ENCODE results near the gene MLST8.

The MLST8 gene

DNA sequence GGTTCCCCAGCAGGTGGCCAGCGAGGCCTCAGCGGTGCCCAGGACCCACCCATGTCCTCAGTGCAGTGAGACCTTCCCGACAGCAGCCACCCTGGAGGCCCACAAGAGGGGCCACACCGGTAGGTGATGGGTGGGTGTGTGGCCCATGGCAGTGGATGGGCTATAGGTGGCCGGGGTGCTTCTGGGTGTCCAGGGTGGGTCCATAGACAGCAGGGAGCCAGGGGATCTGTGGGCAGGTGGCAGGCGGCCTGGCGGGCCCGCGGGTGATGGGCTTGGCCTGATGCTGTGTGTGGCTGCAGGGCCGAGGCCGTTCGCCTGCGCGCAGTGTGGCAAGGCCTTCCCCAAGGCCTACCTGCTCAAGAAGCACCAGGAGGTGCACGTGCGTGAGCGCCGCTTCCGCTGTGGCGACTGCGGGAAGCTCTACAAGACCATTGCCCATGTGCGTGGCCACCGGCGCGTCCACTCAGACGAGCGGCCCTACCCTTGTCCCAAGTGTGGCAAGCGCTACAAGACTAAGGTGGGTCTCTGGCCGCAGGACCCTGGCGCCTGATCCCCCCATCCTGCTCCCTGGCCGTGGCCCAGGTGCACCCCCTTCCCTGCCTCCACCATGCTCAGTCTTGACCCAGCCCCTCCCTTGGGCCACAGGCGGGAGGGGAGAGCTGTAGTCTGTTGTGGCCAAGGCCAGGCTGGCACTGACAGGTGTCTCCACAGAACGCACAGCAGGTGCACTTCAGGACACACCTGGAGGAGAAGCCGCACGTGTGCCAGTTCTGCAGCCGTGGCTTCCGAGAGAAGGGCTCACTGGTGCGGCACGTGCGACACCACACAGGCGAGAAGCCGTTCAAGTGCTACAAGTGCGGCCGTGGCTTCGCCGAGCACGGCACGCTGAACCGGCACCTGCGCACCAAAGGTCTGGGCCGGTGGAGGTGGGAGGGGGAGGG, 28.9 kb downstream of the MLST8 start (continued):
- TF ChIP-seq, protein P1, sequence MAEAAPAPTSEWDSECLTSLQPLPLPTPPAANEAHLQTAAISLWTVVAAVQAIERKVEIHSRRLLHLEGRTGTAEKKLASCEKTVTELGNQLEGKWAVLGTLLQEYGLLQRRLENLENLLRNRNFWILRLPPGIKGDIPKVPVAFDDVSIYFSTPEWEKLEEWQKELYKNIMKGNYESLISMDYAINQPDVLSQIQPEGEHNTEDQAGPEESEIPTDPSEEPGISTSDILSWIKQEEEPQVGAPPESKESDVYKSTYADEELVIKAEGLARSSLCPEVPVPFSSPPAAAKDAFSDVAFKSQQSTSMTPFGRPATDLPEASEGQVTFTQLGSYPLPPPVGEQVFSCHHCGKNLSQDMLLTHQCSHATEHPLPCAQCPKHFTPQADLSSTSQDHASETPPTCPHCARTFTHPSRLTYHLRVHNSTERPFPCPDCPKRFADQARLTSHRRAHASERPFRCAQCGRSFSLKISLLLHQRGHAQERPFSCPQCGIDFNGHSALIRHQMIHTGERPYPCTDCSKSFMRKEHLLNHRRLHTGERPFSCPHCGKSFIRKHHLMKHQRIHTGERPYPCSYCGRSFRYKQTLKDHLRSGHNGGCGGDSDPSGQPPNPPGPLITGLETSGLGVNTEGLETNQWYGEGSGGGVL (tag by site-specific recombination; IDR thresholded peaks at IDR 0.05): no peak
- TF ChIP-seq ZNF184 (tag by site-specific recombination; IDR thresholded peaks at IDR 0.05) (no peak), ATF2 (tag by site-specific recombination; IDR thresholded peaks at IDR 0.05; ENCODE audit: low read depth) (no peak), ZBTB49 (tag by site-specific recombination; IDR thresholded peaks at IDR 0.05; ENCODE audit: low read depth) (no peak), ZNF423 (tag by site-specific recombination; IDR thresholded peaks at IDR 0.05) (no peak), ZNF791 (tag by site-specific recombination; IDR thresholded peaks at IDR 0.05) (no peak), ZSCAN4 (tag by site-specific recombination; IDR thresholded peaks at IDR 0.05) (no peak), ZNF416 (tag by site-specific recombination; IDR thresholded peaks at IDR 0.05) (no peak), ZNF692 (tag by site-specific recombination; IDR thresholded peaks at IDR 0.05) (peak; percentile 63; the same call in 1 of the 2 replicates), ZBTB21 (tag by site-specific recombination; IDR thresholded peaks at IDR 0.05) (no peak), BCL11B (tag by site-specific recombination; IDR thresholded peaks at IDR 0.05; ENCODE audit: low read depth) (0 out of 2 replicates have a peak, but pooled peaks have one; percentile 15), MEIS1 (CRISPR knock-in tag; IDR thresholded peaks at IDR 0.05; ENCODE audit: borderline replicate concordance) (no peak), ZNF555 (tag by site-specific recombination; conservative IDR thresholded peaks at IDR 0.05) (no peak), SALL2 (tag by site-specific recombination; IDR thresholded peaks at IDR 0.05; ENCODE audit: borderline replicate concordance) (no peak), ZNF16 (tag by site-specific recombination; IDR thresholded peaks at IDR 0.05; ENCODE audit: low read depth) (no peak), YY1 (tag by site-specific recombination; IDR thresholded peaks at IDR 0.05) (no peak), ZNF138 (tag by site-specific recombination; IDR thresholded peaks at IDR 0.05; ENCODE audit: borderline replicate concordance) (no peak), ZNF529 (tag by site-specific recombination; IDR thresholded peaks at IDR 0.05; ENCODE audit: insufficient replicate concordance) (no peak), ZNF558 (tag by site-specific recombination; IDR thresholded peaks at IDR 0.05) (no peak), ZNF701 (tag by site-specific recombination; IDR thresholded peaks at IDR 0.05) (peak; percentile 93)
- TF ChIP-seq, protein P2, sequence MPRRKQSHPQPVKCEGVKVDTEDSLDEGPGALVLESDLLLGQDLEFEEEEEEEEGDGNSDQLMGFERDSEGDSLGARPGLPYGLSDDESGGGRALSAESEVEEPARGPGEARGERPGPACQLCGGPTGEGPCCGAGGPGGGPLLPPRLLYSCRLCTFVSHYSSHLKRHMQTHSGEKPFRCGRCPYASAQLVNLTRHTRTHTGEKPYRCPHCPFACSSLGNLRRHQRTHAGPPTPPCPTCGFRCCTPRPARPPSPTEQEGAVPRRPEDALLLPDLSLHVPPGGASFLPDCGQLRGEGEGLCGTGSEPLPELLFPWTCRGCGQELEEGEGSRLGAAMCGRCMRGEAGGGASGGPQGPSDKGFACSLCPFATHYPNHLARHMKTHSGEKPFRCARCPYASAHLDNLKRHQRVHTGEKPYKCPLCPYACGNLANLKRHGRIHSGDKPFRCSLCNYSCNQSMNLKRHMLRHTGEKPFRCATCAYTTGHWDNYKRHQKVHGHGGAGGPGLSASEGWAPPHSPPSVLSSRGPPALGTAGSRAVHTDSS (tag by site-specific recombination; IDR thresholded peaks at IDR 0.05): no peak
- TF ChIP-seq, protein P3, sequence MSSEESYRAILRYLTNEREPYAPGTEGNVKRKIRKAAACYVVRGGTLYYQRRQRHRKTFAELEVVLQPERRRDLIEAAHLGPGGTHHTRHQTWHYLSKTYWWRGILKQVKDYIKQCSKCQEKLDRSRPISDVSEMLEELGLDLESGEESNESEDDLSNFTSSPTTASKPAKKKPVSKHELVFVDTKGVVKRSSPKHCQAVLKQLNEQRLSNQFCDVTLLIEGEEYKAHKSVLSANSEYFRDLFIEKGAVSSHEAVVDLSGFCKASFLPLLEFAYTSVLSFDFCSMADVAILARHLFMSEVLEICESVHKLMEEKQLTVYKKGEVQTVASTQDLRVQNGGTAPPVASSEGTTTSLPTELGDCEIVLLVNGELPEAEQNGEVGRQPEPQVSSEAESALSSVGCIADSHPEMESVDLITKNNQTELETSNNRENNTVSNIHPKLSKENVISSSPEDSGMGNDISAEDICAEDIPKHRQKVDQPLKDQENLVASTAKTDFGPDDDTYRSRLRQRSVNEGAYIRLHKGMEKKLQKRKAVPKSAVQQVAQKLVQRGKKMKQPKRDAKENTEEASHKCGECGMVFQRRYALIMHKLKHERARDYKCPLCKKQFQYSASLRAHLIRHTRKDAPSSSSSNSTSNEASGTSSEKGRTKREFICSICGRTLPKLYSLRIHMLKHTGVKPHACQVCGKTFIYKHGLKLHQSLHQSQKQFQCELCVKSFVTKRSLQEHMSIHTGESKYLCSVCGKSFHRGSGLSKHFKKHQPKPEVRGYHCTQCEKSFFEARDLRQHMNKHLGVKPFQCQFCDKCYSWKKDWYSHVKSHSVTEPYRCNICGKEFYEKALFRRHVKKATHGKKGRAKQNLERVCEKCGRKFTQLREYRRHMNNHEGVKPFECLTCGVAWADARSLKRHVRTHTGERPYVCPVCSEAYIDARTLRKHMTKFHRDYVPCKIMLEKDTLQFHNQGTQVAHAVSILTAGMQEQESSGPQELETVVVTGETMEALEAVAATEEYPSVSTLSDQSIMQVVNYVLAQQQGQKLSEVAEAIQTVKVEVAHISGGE (tag by site-specific recombination; conservative IDR thresholded peaks at IDR 0.05; ENCODE audit: low read depth): no peak

Data from HEK293 (cell line).